Neutrophil (primary cell): Measurements from ENCODE around the gene KDM4B.

Source experiments
- H3K27ac ChIP-seq: fragments of 200-600 bp; sonication (generic); 2 replicates; pipeline ENCODE4 v1.5.1; 2016; ENCODE audit warnings: mild to moderate bottlenecking, moderate library complexity
- H3K27me3 ChIP-seq: fragments of 200-600 bp; sonication (generic); 2 replicates; pipeline ENCODE4 v1.6.0; 2016; ENCODE audit warnings: mild to moderate bottlenecking
- H3K36me3 ChIP-seq: fragments of 200-600 bp; sonication (generic); 2 replicates; pipeline ENCODE4 v1.5.1; 2017
- H3K4me1 ChIP-seq, 2 experiments: fragments of 200-600 bp in 1 of 2; sonication (generic) in 1 of 2; 1 replicate in 1 of 2; 2 replicates in 1 of 2; pipeline versions ENCODE4 v1.5.1 to v1.6.1; 2013 to 2016; ENCODE audit warnings: low read depth in 1 of 2, low read length in 1 of 2, mild to moderate bottlenecking in 1 of 2, moderate library complexity in 1 of 2; ENCODE audit not compliant: control insufficient read depth in 1 of 2, insufficient read depth in 1 of 2
- H3K4me3 ChIP-seq, 2 experiments: fragments of 200-600 bp in 1 of 2; sonication (generic) in 1 of 2; 1 replicate in 1 of 2; 2 replicates in 1 of 2; pipeline ENCODE4 v1.5.1; 2013 to 2016; ENCODE audit warnings: low read depth in 1 of 2, low read length in 1 of 2, mild to moderate bottlenecking in 1 of 2, moderate library complexity in 1 of 2
- H3K9me3 ChIP-seq: fragments of 200-600 bp; sonication (generic); 2 replicates; pipeline ENCODE4 v1.5.1; 2016
- CTCF ChIP-seq: fragments of 200-600 bp; sonication (generic); IDR thresholded peaks from 2 replicates; pipeline ENCODE4 v1.5.1; 2016; ENCODE audit warnings: antibody characterized with exemption

Gene KDM4B

GRCh38 chr19:5131506-5132205 is 162.7 kb downstream of the KDM4B start:
- Histone ChIP-seq H3K4me3 (no peak overlapping the region), H3K9me3 (no peaks in the 10 kb centered on the region), H3K36me3 (peaks cover 96% of the 10 kb centered on the region), H3K27ac (no peak overlapping the region), H3K27me3 (no peaks in the 10 kb centered on the region), H3K4me1 (no peaks in the 10 kb centered on the region)
- no peak for TF ChIP-seq CTCF

GRCh38 chr19:5132206-5132560 is 163.3 kb downstream of the KDM4B start:
- H3K9me3 ChIP-seq, result no peaks in the 10 kb centered on the region
- no peak overlapping the region for H3K4me3 ChIP-seq
- TF ChIP-seq CTCF, result no peak
- peaks cover 96% of the 10 kb centered on the region for H3K36me3 ChIP-seq
- H3K27me3 ChIP-seq, result no peaks in the 10 kb centered on the region
- no peak overlapping the region for H3K27ac ChIP-seq
- H3K4me1 ChIP-seq, result no peaks in the 10 kb centered on the region

- Histone ChIP-seq H3K4me3 (no peak overlapping the region), H3K9me3 (no peaks in the 10 kb centered on the region), H3K27ac (no peak overlapping the region), H3K4me1 (no peaks in the 10 kb centered on the region), H3K36me3 (peaks cover 97% of the 10 kb centered on the region), H3K27me3 (no peaks in the 10 kb centered on the region)
- no peak for TF ChIP-seq CTCF
These were observed 164.1 kb downstream of the KDM4B start for GRCh38 chr19:5132698-5133651.

- Histone ChIP-seq H3K36me3 (peaks cover 99% of the 10 kb centered on the region), H3K4me1 (peaks cover 8% of the 10 kb centered on the region in 2 experiments), H3K9me3 (no peaks in the 10 kb centered on the region), H3K27me3 (no peaks in the 10 kb centered on the region), H3K4me3 (no peak overlapping the region), H3K27ac (no peak overlapping the region)
- TF ChIP-seq CTCF, result no peak
These were observed 165.2 kb downstream of the KDM4B start for GRCh38 chr19:5133986-5134595.

- Histone ChIP-seq H3K27ac (no peak overlapping the region), H3K9me3 (no peaks in the 10 kb centered on the region), H3K4me3 (no peak overlapping the region), H3K4me1 (peaks cover 14% of the 10 kb centered on the region in 2 experiments), H3K36me3 (peaks cover 100% of the 10 kb centered on the region), H3K27me3 (no peaks in the 10 kb centered on the region)
- TF ChIP-seq CTCF, result no peak
These were observed 165.8 kb downstream of the KDM4B start for GRCh38 chr19:5134691-5135090.
